ENCODE measurements around the gene NFIX.

Gene NFIX

GRCh38 chr19:12997179-12997966, 2.1 kb downstream of the NFIX start:
- no peak for TF ChIP-seq CTCF (IDR thresholded peaks at IDR 0.05; ENCODE audit: low read depth, low read length)
- peak overlapping the region; percentile 78 for H3K4me3 ChIP-seq (ENCODE audit: low read depth, low read length)
- DNase-seq (ENCODE audit: low read depth, low spot score), result no peak
- in situ Hi-C loops (cut with HindIII; ENCODE audit: low sequenced_read_pairs), result no loop called here

GRCh38 chr19:12997967-12998940, 3.0 kb downstream of the NFIX start:
- no peak for TF ChIP-seq CTCF (IDR thresholded peaks at IDR 0.05; ENCODE audit: low read depth, low read length)
- in situ Hi-C loops (cut with HindIII; ENCODE audit: low sequenced_read_pairs), result no loop called here
- no peak for DNase-seq (ENCODE audit: low read depth, low spot score)
- peak overlapping the region; percentile 78 for H3K4me3 ChIP-seq (ENCODE audit: low read depth, low read length)

- TF ChIP-seq CTCF (IDR thresholded peaks at IDR 0.05; ENCODE audit: low read depth, low read length), result no peak
- no peak for DNase-seq (ENCODE audit: low read depth, low spot score)
- H3K4me3 ChIP-seq (ENCODE audit: low read depth, low read length), result no peak overlapping the region
- in situ Hi-C loops (cut with HindIII; ENCODE audit: low sequenced_read_pairs), result no loop called here
These were observed 5.9 kb downstream of the NFIX start for GRCh38 chr19:13001166-13001501.

GRCh38 chr19:13001502-13002165, 6.4 kb downstream of the NFIX start:
- no peak overlapping the region for H3K4me3 ChIP-seq (ENCODE audit: low read depth, low read length)
- no peak for TF ChIP-seq CTCF (IDR thresholded peaks at IDR 0.05; ENCODE audit: low read depth, low read length)
- in situ Hi-C loops (cut with HindIII; ENCODE audit: low sequenced_read_pairs), result no loop called here
- DNase-seq (ENCODE audit: low read depth, low spot score), result peak; percentile 51

- H3K4me3 ChIP-seq (ENCODE audit: low read depth, low read length), result no peak overlapping the region
- in situ Hi-C loops (cut with HindIII; ENCODE audit: low sequenced_read_pairs), result no loop called here
- DNase-seq (ENCODE audit: low read depth, low spot score), result peak; percentile 70
- peak; percentile 3 for TF ChIP-seq CTCF (IDR thresholded peaks at IDR 0.05; ENCODE audit: low read depth, low read length)
These were observed 7.1 kb downstream of the NFIX start for GRCh38 chr19:13002166-13002898.

- no peak overlapping the region for H3K4me3 ChIP-seq (ENCODE audit: low read depth, low read length)
- TF ChIP-seq CTCF (IDR thresholded peaks at IDR 0.05; ENCODE audit: low read depth, low read length), result no peak
- in situ Hi-C loops (cut with HindIII; ENCODE audit: low sequenced_read_pairs), result no loop called here
- no peak for DNase-seq (ENCODE audit: low read depth, low spot score)
These were observed 7.8 kb downstream of the NFIX start for GRCh38 chr19:13003081-13003480.

Measured in astrocyte of the spinal cord (primary cell).